Left renal cortex interstitium (tissue), 4 donors: ENCODE data around the gene NUCKS1. TPM values are rescaled to one million over a fixed set of nuclear protein-coding genes. Genes with fewer than 3 reads are reported as not detected.

ENCODE experiments used
- DNase-seq, 4 donors: peaks; one replicate each; pipeline ENCODE4 v3.0.0-alpha.2; 2013; ENCODE audit warnings: low read depth in 4 of 4, low spot score in 2 of 4, missing footprints in 1 of 4
- polyA plus RNA-seq, 4 donors: library from polyadenylated mRNA; unstranded; fragments of 120-200 nt; gene quantifications; one replicate each; pipeline ENCODE4 v1.2.1, GENCODE V29; 2013; ENCODE audit not compliant: insufficient read length in 4 of 4

Gene NUCKS1
- polyA plus RNA-seq, 4 donors = 370 to 432 (median 416) TPM

DNA sequence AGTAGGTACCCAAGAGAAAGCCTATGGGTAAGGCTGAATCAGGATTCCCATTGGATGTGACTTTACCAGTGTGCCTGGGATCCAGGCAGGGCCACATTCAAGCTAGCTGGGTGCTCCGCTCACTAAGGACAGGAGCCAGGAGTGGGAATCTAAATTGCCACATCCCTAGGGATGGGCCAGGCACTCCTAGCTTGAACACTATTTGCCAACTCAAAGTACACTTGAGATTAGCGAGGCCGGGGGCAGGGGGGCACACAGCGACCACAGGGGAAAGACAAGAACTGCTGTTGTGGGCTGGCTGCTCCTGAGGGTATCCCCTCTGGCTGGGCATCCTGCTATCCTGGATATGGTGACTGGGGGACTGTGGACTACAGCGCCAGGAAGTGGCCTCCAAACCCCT is 74.0 kb downstream of the NUCKS1 start:
- DNase-seq = no peak

DNA sequence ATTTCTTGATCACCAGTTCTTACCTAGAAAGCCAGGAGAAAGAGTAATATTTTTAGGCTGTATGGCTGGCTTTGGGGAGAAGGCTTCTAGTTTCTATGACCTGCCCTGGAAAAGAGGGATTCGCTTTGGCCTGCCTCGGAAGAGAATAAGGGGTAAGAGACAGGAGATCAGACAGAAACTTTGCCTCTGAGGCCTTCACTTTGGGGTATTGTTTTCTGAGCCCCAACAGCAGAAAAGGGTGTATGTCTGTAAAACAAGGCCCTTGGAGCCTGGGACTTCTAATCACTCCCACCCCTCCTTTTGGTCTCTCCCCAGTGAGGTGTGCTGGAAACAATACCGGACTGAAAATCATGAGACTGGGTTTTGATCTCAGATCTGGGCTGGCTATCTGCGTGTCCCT is 74.7 kb downstream of the NUCKS1 start:
- DNase-seq = no peak

DNA sequence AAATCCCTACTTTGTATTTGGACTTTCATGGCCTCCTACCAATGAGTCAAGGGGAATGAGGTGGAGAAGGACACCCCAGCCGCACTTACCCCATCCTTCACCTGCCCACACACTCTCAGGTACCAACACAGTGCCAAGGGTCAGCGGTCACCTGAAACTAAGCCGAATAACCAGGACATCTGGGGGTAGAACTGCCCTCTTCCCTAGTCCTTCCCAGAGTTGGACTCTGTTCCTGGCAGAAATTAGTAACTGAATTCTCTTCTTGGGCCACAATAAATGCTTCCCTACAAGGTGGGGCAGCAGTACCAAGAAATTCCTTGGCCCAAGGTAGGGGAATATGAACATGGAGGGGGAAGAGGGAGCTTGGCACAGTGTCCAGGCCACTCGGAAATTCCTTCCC is 77.0 kb downstream of the NUCKS1 start:
- no peak for DNase-seq

DNA sequence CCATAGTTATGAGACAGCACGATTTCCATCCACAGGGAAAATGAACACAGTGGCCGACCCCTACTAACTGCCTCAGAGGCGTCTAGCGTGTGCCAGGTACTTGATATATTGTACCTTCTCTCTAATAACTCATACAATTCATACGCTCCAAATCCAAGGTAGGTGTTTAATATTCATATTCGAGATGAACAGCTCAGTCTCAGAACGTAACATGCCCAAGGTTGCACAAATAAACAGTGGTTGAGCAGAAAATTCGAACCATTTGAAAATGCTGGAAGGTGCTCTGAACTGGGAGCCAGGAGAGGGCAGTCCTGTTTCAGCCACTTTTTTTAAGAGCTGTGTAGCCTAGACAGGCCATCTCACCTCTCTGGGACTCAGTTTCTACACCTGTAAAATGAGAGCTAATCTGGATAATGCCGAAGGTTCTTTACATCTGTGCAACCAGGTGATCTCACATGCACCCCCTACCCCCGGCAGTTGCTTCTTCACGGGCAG is 77.5 kb downstream of the NUCKS1 start:
- no peak for DNase-seq

DNA sequence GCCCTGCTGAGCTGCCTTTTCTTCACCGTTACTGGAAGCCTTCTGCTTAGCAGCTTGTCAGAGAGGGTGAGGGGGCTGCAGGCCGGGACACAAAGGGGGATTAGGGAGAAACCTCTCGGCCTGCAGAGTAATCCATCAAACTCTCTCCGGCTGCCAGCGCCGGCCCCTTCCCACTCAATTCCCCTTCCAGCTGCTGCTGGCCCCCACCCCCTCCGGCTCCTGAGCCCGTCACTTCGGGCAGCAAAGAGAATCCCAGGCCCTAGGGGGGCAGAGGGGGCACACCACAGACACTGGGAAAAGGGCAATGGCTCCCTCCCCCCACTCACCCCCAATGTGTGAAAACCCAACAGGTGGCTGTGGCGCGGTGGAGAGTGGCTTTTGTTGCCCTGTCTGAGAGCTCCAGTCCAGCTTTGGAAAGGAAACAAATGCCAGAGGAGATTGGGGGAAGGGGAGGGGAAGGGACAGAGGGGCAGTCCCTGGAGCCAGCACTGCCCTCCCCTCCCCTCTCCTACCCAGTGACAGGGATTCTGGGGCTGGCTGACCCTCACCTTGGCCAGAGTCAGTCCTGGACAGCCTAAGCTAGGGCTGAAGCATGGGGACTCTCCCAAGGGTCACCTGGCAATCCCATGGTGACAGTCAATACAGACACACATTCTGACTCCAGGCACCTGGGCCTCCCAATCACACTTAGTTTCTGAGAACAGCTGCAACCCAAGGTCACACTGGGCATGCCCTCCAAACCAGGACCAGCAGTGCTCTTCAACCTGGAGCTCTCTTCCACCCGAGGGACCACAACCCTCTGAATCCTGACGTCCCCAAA is 79.2 kb downstream of the NUCKS1 start:
- DNase-seq = no peak

DNA sequence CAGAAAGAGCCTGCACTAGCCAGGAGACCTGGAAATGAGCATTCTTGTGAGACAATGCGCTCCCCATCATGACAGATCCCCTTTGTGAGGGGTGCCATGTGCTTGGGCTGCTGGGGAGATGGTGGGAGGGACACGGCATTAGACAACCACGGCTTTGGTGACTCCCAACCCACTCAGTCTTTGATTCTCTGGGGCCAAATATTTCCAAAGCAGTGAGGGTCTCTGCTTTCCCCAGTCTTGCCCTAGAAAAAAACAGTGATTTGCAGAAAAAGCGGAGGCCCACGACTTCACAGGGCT is 79.9 kb downstream of the NUCKS1 start:
- no peak for DNase-seq

DNA sequence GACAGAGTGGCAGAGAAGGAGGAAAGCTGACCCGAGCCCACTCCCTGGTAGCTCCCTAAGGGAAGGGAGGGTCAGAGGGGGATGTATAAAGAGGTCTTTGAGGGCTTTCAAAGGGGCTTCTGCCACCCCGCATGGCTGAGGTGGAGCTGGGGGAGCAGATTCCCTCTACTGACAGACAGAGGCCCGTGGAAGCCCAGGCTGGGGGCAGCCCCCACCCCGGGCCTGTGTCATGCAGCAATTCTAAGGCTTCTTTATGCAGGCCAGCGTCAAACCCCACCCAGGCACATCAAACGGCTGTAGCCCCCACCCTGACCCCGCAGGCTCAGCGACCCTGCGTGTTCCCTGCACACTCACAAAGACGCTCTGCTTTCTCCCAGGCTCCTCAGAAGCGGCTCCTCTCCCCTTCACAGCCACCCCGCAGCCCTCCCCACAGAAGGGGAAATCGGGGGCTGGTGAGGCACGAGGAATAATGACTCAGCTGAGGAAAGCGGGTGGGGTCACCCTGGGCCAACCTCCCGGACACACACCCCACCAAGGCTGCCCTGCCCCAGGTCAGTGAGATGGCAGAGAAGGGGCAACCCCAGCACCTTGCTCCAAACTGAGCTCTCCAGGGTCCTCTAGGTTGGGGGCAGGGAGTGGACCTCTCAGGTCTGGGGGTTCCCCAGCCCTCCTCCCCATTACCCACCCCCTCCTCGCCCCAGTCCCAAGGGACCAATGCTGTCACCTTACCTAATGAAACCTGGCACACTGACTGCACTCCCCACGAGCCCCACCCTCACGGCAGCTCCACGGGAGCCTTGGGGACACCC is 80.4 kb downstream of the NUCKS1 start:
- no peak for DNase-seq

DNA sequence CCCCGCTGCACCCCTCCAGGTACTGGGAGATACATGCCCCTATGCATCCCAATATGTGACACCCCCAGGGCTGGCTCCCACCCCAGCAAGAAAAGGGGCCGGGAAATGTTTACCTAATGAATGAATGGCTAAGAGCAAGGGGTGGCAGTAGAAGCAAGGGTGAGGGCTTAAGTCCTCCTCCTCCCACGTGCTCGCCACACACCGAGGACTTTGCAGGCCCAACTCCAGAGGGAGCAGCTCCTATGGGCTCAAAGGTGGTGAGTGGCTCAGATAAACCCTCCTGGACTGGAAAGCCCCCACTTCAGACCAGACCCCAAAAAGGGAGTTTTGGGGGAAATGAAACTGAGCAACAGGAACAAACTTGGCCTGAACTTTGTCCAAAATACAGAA is 81.0 kb downstream of the NUCKS1 start:
- no peak for DNase-seq

DNA sequence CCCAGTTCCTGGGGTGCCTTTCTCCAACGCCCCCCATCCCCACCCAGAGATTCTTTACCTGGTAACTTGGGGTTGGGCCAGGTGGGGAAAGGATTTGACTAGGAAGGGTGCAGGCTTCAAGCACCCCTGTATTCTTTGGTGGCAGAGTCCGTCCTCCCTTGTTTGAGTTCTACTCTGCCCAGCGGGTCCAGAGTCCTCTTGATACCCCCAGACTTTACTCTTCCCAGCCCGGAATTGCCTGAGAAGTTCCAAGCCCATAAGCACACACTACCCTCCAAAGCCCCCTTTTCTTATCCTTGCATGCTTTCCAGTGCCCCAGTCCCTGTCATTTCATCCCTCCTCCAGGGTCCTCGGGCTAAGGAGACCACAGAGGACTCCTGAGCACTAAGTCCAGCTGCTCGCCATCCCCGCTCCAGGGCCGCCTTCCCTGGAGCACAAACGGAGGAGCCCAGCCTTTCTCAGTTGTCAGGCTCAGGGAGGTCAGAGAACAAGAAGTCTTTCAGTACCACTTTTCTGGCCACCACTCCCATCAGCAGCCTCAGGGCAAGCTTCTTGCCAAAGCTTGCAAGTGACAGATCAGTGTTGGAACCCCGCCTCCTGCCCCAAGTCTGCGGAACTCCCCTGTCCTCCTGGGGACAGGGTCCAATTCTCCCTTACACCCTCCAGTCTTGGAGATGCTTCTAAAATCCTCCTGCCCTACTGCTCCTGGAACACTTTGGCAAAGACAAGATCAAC is 81.9 kb downstream of the NUCKS1 start:
- no peak for DNase-seq

DNA sequence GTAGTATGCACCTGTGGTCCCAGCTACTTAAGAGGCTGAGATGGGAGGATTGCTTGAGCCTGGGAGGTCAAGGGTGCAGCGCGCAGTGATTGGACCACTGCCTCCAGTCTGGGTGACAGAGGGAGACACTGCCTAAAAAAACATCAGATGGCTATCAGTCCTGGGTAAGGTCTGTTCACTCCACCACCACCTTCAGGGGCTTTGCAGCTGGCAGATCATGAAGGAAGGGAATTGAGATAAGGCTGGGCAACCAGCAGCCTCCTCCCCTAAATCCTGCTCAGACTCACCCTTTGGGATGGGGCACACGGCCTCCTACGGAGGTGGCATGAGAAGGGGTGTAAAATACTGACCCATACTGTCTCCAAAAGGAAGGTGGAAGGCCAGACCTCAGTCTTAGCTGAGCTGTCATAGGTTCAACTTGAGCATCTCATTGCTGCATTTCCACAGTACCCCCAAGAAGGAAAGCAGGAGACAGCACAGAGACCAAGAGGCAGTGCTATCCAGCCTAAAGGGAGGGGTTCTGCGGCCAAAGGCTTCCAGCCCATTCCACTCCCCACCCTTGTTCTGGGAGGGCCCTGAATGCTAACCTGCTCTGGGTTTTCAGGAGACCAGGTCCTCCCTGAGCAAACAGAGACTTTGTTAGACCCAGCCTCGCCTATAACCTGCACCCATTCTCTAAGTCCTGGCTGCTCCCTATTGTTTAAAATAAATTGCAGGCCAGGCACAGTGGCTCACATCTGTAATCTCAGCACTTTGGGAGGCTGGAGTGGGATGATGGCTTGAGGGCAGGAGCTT is 83.4 kb downstream of the NUCKS1 start:
- DNase-seq = no peak

DNA sequence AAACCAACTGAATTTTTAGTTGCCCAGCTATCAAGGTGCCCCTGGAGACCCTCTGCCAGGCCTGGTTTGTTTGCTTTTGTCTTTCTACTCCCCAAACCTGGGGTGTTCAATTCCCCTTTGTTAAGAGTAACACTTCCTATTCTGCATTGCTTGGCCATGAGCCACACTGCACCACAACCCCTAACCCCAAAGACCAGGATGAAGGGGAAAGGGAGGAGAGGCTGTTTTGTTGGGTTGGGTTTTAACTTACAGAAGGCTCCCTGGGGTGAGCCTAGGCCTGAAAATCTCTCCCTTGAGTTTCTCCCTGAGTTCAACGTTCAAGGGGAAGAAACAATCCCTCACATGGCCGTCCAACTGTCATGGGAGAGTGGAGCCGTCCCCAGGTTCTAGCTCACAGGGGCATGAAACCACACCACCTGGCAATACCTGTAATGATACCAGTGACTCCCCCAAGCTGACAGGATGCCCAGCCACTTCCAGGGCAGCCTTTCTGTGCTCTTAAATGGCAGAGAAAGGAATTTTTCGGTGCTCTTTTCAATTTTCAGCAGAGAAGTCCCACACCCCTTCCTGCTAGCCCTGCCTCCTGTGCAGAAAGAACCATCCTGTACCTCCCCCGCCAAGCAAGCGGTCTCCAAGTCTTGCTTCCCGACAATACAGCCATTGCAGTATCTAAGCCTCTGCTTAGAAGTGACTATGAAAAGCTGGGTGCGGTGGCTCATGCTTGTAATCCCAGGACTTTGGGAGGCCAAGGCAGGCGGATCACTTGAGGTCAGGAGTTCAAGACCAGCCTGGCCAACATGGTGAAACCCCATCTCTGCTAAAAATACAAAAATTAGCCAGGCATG is 84.6 kb downstream of the NUCKS1 start:
- DNase-seq = no peak

DNA sequence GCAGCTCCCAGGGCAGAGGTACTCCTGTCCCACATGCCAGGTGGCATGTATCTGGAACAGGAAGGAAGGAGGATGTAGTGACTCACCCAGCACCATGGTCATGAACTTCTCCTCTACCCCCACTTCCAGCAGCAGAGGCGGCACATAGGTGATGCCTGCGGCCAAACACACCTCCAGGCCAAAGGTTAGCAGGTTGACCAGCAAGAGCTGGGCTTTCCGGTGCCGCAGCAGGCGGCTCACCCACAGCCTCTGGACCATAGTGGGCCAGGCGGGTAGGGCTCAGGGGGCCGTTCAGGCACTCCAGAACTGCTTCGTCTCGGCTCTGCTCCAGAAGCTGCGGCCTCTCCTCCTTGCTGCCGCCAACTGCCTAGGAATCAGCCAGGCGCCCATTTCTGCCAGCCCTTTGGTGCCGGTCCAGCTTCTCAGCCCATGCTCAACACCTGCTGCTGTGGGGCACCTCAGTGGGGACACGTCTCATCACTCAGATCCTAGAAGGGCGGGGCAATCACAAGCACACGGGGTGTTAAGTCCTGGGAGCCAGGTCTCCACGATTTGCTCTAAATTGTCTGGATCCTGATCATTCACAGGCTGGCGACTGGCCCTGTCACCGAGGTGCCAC is 85.5 kb downstream of the NUCKS1 start:
- DNase-seq = no peak

DNA sequence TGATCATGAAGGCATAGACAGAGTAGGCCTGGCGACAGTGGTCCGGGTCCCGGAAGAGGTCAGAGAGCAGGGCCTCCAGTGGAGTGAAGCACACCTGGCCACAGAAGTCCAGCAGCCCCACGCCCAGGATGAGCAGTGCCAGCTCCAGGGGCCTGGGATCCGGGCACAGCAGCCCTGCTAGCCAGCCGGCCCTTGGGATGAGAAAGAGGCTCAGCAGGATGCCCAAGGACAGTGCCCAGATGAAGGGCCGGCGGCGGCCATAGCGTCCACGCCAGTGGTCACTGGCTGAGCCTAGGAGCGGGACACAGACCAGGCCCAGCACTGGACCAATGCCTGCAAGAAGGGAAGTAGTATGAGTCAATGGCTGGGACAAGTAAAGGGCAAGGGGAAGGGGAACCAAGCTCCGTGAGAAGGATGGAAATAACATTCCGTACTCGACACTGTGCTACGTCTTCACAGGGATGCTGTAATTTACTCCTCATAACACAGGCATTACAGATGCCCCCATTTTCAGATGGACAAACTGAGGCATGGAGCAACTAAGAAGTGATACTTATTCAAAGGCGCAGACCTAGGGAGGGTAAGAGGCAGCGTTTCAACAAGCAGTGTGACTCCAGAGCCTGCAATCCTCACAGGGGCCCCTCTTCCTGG is 86.6 kb downstream of the NUCKS1 start:
- DNase-seq = no peak

Other genes with a start within 250 kb of the NUCKS1 start
- gene CDK18, start 245.5 kb downstream of the NUCKS1 start, polyA plus RNA-seq = 10 to 100 TPM; 18.9 to 39.5 (median 29.7) TPM
- gene ELK4, start 118.2 kb downstream of the NUCKS1 start, polyA plus RNA-seq = 10 to 100 TPM; 13.7 to 26.0 (median 18.0) TPM
- 10 to 100 TPM in 1 of 4 donors, 1 to 10 TPM in 3; 8.2 to 11.1 (median 8.7) TPM for gene SLC45A3, start 69.7 kb downstream of the NUCKS1 start, polyA plus RNA-seq
- 10 to 100 TPM; 22.1 to 40.6 (median 30.5) TPM for gene RAB29, start 25.3 kb upstream of the NUCKS1 start, polyA plus RNA-seq
- 10 to 100 TPM; 24.5 to 34.0 (median 30.7) TPM for gene SLC41A1, start 63.0 kb upstream of the NUCKS1 start, polyA plus RNA-seq
- 1 to 10 TPM in 3 of 4 donors, under 1 TPM in 1; 0.24 to 4.1 (median 2.2) TPM for gene PM20D1, start 100.0 kb upstream of the NUCKS1 start, polyA plus RNA-seq
- gene SLC26A9, start 193.3 kb upstream of the NUCKS1 start, polyA plus RNA-seq = under 1 TPM; 0.14 to 0.39 (median 0.25) TPM